ENCODE results near the gene MYEF2.
A peak's percentile ranks its signal among the peaks of the same experiment; 100 is the strongest.

MYEF2 gene

GRCh38 chr15:48084759-48085590, 93.1 kb downstream of the MYEF2 start:
- DNase-seq (ENCODE audit: low read depth): no peak
- peak; percentile 73 for TF ChIP-seq CTCF (conservative IDR thresholded peaks at IDR 0.05; ENCODE audit: low read depth, low read length)
- H3K4me3 ChIP-seq (ENCODE audit: low read length): no peak overlapping the region
